ENCODE data around the gene ACTR2.

ACTR2 gene

GRCh38 chr2:65240657-65241056 lies 13.0 kb downstream of the ACTR2 start:
- TF ChIP-seq CTCF (IDR thresholded peaks at IDR 0.05) = no peak

GRCh38 chr2:65252640-65253039 lies 25.0 kb downstream of the ACTR2 start:
- no peak for TF ChIP-seq CTCF (IDR thresholded peaks at IDR 0.05)

- TF ChIP-seq CTCF (IDR thresholded peaks at IDR 0.05) = no peak
Observed at GRCh38 chr2:65255356-65255755, 27.7 kb downstream of the ACTR2 start.

GRCh38 chr2:65256054-65256453 lies 28.4 kb downstream of the ACTR2 start:
- TF ChIP-seq CTCF (IDR thresholded peaks at IDR 0.05) = peak; percentile 18; the same call in 1 of the 2 replicates

GRCh38 chr2:65261676-65262075 lies 34.0 kb downstream of the ACTR2 start:
- no peak for TF ChIP-seq CTCF (IDR thresholded peaks at IDR 0.05)

- no peak for TF ChIP-seq CTCF (IDR thresholded peaks at IDR 0.05)
Observed at GRCh38 chr2:65263262-65263661, 35.6 kb downstream of the ACTR2 start.

DNA sequence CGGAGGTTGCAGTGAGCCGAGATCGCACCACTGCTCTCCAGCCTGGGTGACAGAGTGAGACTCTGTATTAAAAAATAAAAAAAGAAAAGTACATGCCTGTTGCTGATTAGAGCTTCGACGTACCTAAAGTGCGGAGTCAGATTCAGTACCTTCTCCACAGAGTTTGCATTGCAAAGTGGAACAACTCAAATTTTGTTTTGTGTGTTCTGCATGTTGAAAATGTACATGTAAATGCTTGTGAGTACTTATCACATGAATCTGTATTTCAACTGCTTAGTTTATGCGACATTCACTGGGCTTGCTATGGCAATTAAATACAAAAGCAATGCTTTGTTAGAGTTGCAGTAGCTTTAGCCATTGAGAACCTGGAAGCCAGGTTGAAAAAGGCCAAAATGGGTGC lies 36.4 kb downstream of the ACTR2 start:
- TF ChIP-seq CTCF (IDR thresholded peaks at IDR 0.05) = no peak
